Hippocampal formation (tissue), 2 donors: ENCODE measurements around the gene ELOB.
"Not testable (repeated sequence)": the region's sequence is repeated elsewhere in the genome, so short reads cannot be mapped to it uniquely, and the experiment has no call there.

ENCODE experiments used
- DNase-seq, 2 donors: peaks; one replicate each; lab custom pipeline; 2025; lab: John Stamatoyannopoulos, UW

Gene ELOB

GRCh38 chr16:2748757-2749455, 28.2 kb downstream of the ELOB start:
- DNase-seq = no peak

GRCh38 chr16:2745961-2746360, 31.1 kb downstream of the ELOB start:
- DNase-seq = no peak

DNA sequence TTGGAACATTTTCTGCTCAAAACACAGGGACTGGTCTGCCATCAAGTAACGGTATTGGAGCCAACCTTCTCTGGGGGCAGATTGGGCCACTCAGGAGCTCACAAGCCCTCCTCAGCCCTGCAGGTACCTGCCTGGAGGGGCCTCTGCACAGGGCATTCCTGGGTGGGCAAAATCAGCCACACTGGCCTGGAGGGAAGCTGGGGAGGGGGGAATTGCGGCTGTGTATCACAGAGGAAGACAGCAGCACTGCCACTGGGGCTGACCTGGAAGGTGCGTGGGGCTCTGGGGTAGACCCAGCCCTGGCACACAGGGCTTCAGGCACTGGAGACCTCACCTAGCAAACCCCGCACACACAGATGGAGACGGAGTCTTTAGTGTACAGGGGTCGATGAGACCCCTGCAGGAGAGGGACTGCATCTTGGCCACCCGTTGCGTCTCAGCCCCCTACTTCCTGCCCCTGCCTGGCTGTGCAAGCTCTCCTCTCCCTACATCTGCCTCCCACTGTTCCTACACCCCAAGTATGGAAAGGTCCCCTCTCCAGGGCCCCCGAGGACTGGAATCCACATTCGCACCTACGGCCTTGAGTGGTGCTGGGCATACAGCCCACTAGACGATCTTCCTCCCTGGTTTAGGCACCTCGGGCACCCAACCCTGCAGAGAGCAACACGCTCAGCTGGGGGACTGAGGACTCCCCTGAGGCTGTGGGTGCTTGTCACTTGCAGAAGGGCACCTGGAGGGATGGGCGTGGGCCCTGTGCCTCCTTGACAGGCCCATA, 31.8 kb downstream of the ELOB start:
- no peak for DNase-seq

DNA sequence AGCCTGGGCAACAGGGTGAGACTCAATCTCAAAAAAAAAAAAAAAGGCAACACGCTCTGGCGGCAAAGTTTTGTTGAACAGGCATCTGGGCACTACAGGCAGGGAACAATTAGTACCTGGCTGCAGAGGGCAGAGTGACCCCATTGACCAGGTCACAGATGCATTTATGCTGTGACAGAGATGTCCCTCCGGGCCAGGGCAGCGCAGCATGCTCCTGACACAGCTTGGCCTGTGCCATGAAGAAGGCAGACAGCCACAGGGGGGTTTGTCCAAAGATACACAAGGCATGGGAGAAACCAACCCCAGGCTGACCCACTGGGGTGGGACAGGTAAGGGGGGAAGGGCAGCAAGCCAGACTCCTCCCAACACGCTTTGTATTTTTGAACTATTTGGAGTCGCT, 32.4 kb downstream of the ELOB start:
- DNase-seq = no peak

GRCh38 chr16:2743007-2743810, 33.9 kb downstream of the ELOB start:
- DNase-seq = no peak

- DNase-seq = no peak
These were observed 34.6 kb downstream of the ELOB start for GRCh38 chr16:2742323-2743006.

- DNase-seq = no peak
These were observed 35.9 kb downstream of the ELOB start for GRCh38 chr16:2741168-2741567.

DNA sequence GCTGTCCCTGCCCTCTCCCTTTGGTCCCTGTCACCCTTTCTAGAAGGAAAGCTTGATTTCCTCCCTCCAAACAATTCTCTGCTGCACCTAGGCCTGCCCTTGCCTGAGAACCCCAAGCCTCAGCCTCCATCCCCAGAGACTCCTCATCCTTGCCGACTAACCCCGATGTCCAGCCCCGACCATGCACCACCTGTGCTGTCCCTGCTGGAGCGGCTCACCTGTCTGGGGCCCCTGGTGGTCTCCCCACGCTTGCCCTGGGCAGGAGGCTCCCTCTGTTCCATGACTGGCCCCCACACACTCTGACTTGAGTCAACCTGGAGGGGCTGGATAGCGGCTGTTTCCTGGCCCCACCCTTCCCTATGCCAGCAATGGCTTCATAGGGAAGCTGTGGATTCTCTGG, 36.6 kb downstream of the ELOB start:
- DNase-seq = no peak

- no peak for DNase-seq
These were observed 37.3 kb downstream of the ELOB start for GRCh38 chr16:2739625-2740430.

GRCh38 chr16:2738615-2739014, 38.5 kb downstream of the ELOB start:
- DNase-seq = no peak

GRCh38 chr16:2737895-2738418, 39.1 kb downstream of the ELOB start:
- DNase-seq = no peak

DNA sequence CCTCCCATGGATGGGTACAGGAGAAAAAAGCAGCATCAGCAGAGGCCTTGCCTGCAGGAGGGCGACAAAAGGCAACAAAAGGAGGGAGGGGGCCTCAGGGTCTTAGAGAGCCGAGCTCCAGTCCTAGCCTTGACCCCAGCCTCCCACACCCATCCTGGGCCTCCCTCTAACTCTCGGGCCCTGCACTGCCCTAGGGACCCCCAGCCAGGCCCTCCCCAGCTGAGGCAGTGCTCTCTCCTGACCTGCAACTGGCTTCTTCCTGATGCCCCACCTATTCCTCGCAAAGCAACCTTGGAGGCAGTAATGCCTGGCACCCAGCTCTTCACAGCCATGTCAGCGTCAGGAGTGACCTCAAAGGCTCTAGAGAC, 39.9 kb downstream of the ELOB start:
- DNase-seq = no peak

DNA sequence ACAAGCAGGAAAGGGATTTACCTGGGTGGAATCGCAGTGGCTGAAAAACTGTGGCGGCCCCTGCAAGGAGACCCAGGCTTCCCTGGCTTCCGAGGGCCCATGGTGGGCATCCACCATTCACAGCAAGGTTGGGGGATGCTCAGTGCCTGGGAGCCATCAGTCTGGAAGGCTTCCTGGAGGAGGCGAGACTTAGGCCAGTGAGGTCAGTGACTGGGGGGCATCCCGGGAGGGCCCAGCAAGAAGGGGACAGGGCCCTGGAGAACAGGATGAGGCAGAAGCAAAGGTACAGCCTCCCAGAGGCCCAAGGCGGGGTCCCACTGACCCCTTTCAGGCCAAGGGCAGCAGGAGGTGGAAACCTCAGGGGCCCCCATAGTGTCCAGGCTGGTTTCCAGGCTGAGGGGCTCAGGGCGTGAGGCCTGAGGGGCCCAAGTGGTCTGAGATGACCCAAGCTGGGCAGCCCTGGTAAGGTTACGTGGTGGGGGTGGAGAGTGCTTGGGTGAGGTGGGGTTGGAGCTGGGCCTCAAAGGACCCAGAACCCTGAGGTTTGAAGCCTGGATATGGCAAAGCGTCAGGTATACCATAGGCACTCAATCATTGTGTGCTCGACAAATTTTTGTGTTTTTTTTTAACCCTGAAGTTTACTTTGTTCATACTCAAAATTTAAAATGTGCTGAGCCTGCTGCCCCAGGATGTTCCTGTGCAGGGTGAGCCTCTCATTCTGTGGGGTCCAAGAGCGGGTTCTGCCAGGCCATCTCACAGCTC, 40.4 kb downstream of the ELOB start:
- DNase-seq = no peak

DNA sequence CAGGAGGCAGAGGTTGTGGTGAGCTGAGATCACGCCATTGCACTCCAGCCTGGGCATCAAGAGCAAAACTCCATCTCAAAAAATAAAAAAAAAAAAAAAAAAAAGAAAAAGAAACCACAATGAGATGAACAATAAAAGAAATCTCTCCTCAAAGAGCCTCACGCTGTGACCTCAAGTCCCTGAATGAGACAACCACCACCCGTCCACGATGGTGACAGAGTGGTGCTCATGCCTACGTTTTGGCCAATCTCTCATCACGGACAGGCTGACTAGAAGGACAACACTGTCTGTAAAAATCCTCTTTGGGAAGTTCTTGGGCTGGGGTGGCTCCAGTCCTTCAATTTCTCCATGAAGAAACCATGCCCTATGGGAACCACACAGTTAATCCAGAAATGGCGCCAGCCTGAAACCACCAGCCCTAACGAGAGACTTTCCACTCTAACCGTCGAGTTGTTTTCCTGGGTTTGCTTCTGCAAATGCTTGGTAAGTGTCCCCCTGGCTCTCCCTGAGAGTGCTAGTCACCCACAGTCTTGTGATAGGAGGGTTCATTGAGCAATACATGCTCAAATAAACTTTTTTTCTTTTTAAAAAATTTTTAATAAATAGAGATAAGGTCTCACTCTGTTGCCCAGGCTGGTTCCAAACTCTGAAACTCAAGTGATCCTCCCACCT, 42.1 kb downstream of the ELOB start:
- DNase-seq = no peak

GRCh38 chr16:2728034-2728433, 49.0 kb downstream of the ELOB start:
- no peak for DNase-seq

DNA sequence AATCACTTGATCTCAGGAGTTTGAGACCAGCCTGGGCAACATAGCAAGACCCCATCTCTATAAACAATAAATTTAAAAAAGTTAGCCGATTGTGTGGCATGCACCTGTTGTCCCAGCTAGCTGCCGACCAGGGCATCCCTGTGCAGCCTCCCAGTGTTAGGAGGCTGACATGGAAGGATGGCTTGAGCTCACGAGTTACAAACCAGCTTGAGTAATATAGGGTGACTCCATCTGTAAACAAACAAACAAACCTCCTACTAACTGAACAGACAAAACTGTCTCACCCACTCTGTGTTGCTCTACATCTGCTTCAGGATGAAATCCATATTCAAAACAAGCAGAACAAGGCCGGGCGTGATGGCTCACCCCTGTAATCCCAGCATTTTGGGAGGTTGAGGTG, 50.2 kb downstream of the ELOB start:
- DNase-seq = no peak

GRCh38 chr16:2724816-2725348, 52.2 kb downstream of the ELOB start:
- DNase-seq = no peak

GRCh38 chr16:2724088-2724676, 52.9 kb downstream of the ELOB start:
- no peak for DNase-seq

- not testable (repeated sequence) for DNase-seq
These were observed 55.4 kb downstream of the ELOB start for GRCh38 chr16:2721634-2722173.
